GM12892 (cell line): ENCODE data around the gene DRICH1.

Source experiments
- POLR2A ChIP-seq: IDR thresholded peaks from 2 replicates; pipeline ENCODE4 v1.6.1; 2011; ENCODE audit warnings: low read depth, low read length, control low read depth
- POLR2AphosphoS5 ChIP-seq: IDR thresholded peaks from 2 replicates; pipeline ENCODE4 v1.6.1; 2011; ENCODE audit warnings: low read depth, low read length, control low read depth
- TAF1 ChIP-seq: IDR thresholded peaks from 2 replicates; pipeline ENCODE4 v1.6.1; 2011; ENCODE audit warnings: low read depth, mild to moderate bottlenecking, control low read depth, low read length, borderline replicate concordance

- no peak for TF ChIP-seq POLR2A
- TF ChIP-seq TAF1 = no peak
- TF ChIP-seq POLR2AphosphoS5 = no peak
Observed at GRCh38 chr22:23571486-23571885, 60.6 kb downstream of the DRICH1 start.
